Measurements from ENCODE around the gene TRAPPC6A.

DNA sequence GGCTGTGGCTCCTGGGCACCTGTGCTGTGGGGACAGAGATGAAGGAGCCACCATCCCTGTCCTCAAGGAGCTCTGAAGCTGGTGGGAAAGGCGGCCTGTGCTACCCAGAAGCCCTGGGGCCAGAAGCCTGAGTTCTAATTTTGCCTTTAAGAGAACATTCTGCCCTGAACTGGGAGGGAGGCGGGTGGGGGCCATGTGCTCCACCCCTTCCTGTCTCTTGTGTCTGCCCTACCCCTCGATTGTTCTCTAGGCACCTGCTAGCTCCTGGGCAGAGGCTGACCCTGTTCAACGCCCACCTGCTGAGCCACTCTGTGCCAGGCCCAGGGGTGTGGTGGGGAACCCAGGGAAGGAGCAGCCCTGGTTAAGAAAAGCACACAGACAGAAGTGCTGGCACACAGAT, 5.9 kb downstream of the TRAPPC6A start:
- TF ChIP-seq, protein P1, sequence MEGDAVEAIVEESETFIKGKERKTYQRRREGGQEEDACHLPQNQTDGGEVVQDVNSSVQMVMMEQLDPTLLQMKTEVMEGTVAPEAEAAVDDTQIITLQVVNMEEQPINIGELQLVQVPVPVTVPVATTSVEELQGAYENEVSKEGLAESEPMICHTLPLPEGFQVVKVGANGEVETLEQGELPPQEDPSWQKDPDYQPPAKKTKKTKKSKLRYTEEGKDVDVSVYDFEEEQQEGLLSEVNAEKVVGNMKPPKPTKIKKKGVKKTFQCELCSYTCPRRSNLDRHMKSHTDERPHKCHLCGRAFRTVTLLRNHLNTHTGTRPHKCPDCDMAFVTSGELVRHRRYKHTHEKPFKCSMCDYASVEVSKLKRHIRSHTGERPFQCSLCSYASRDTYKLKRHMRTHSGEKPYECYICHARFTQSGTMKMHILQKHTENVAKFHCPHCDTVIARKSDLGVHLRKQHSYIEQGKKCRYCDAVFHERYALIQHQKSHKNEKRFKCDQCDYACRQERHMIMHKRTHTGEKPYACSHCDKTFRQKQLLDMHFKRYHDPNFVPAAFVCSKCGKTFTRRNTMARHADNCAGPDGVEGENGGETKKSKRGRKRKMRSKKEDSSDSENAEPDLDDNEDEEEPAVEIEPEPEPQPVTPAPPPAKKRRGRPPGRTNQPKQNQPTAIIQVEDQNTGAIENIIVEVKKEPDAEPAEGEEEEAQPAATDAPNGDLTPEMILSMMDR (IDR thresholded peaks at IDR 0.05; ENCODE audit: low read depth, low read length): no peak
- TF ChIP-seq EZH2phosphoT487 (IDR thresholded peaks at IDR 0.05; ENCODE audit: low read depth): no peak

Measured in OCI-LY3 (cell line).